SK-N-SH treated with all-trans-retinoic acid at 6 μM for 48 hours (cell line): ENCODE results near the gene KCNH1.

ENCODE experiments used
- BACH2 ChIP-seq: fragments of 250-450 bp; sonication (Bioruptor Pico); IDR thresholded peaks from 2 replicates; pipeline ENCODE4 v1.9.0; 2021; ENCODE audit warnings: mild to moderate bottlenecking, borderline replicate concordance
- CREB5 ChIP-seq: fragments of 250-450 bp; sonication (Bioruptor Pico); IDR thresholded peaks from 2 replicates; pipeline ENCODE4 v1.5.1; 2020; ENCODE audit warnings: low read depth, mild to moderate bottlenecking, moderate library complexity
- CSRNP3 ChIP-seq: fragments of 250-450 bp; sonication (Bioruptor Pico); IDR thresholded peaks from 2 replicates; pipeline ENCODE4 v1.5.1; 2021; ENCODE audit warnings: mild to moderate bottlenecking, moderate library complexity
- ISL1 ChIP-seq: fragments of 250-450 bp; sonication (Bioruptor Pico); IDR thresholded peaks from 2 replicates; pipeline ENCODE4 v2.1.2; 2022; ENCODE audit warnings: mild to moderate bottlenecking, moderate library complexity
- POU6F1 ChIP-seq: fragments of 250-450 bp; sonication (Bioruptor Pico); IDR thresholded peaks from 2 replicates; pipeline ENCODE4 v1.8.0; 2021; ENCODE audit warnings: low read depth, mild to moderate bottlenecking, moderate library complexity, borderline replicate concordance
- SNAI2 ChIP-seq: fragments of 250-450 bp; sonication (Bioruptor Pico); IDR thresholded peaks from 2 replicates; pipeline ENCODE4 v1.5.0; 2020; ENCODE audit warnings: mild to moderate bottlenecking, moderate library complexity
- ZC3H10 ChIP-seq: fragments of 250-450 bp; sonication (Bioruptor Pico); IDR thresholded peaks from 2 replicates; pipeline ENCODE4 v1.5.1; 2021; ENCODE audit warnings: mild to moderate bottlenecking, moderate library complexity
- ZFP30 ChIP-seq: fragments of 450-650 bp; formaldehyde crosslinking; IDR thresholded peaks from 2 replicates; pipeline ENCODE4 v1.5.0; 2022; ENCODE audit warnings: mild to moderate bottlenecking, moderate library complexity
- ZNF70 ChIP-seq: fragments of 450-650 bp; formaldehyde crosslinking; IDR thresholded peaks from 2 replicates; pipeline ENCODE4 v1.5.0; 2020; ENCODE audit warnings: mild to moderate bottlenecking, moderate library complexity

GRCh38 chr1:210779269-210779668 is 354.7 kb downstream of the KCNH1 start:
- TF ChIP-seq ZNF70 (CRISPR knock-in tag) (no peak), POU6F1 (CRISPR knock-in tag) (no peak), ISL1 (no peak), SNAI2 (CRISPR knock-in tag) (no peak), BACH2 (CRISPR knock-in tag) (no peak), ZC3H10 (CRISPR knock-in tag) (no peak), ZFP30 (CRISPR knock-in tag) (no peak), CREB5 (CRISPR knock-in tag) (no peak), CSRNP3 (CRISPR knock-in tag) (no peak)
